Stomach smooth muscle (tissue), 2 donors: ENCODE results near the gene KDM2B.
"Not testable (repeated sequence)": the region's sequence is repeated elsewhere in the genome, so short reads cannot be mapped to it uniquely, and the experiment has no call there.

Source experiments
- H3K27ac ChIP-seq: one replicate; pipeline ENCODE4 v1.7.0; 2013; ENCODE audit warnings: mild to moderate bottlenecking, low read length, inconsistent platforms
- H3K27me3 ChIP-seq, 2 donors: one replicate each; pipeline ENCODE4 v1.7.0; 2013; ENCODE audit warnings: low read length in 2 of 2; ENCODE audit not compliant: insufficient read depth in 2 of 2, control insufficient read depth in 1 of 2
- H3K36me3 ChIP-seq, 2 donors: one replicate each; pipeline ENCODE4 v1.7.0; 2013; ENCODE audit warnings: low read length in 2 of 2; ENCODE audit not compliant: control insufficient read depth in 2 of 2, insufficient read depth in 2 of 2
- H3K4me1 ChIP-seq: one replicate; pipeline ENCODE4 v1.7.0; 2013; ENCODE audit warnings: low read length; ENCODE audit not compliant: control insufficient read depth, insufficient read depth
- H3K4me3 ChIP-seq, 2 donors: one replicate each; pipeline ENCODE4 v1.7.0; 2013; ENCODE audit warnings: low read length in 2 of 2
- H3K9ac ChIP-seq, 2 donors: one replicate each; pipeline ENCODE4 v1.7.0; 2013; ENCODE audit warnings: low read length in 2 of 2, mild to moderate bottlenecking in 1 of 2
- H3K9me3 ChIP-seq, 2 donors: one replicate each; pipeline ENCODE4 v1.7.0; 2013; ENCODE audit warnings: low read length in 2 of 2; ENCODE audit not compliant: control insufficient read depth in 2 of 2
- donor health status: healthy.
- donor health status: Pancreatic carcinoma.

KDM2B gene

GRCh38 chr12:121584885-121585284 is 4.1 kb upstream of the KDM2B start:
- H3K27ac ChIP-seq, H3K36me3 ChIP-seq: not testable (repeated sequence)

GRCh38 chr12:121583334-121583661 is 2.5 kb upstream of the KDM2B start:
- H3K9me3 ChIP-seq = not testable (repeated sequence)

More at GRCh38 chr12:121584885-121585284, 4.1 kb upstream of the KDM2B start:
- H3K4me3 ChIP-seq, H3K9me3 ChIP-seq, H3K27me3 ChIP-seq, H3K9ac ChIP-seq: not testable (repeated sequence)
- H3K4me1 ChIP-seq = peaks cover 27% of the 10 kb centered on the region

GRCh38 chr12:121582583-121583333 is 1.9 kb upstream of the KDM2B start:
- Histone ChIP-seq H3K27ac (peak overlapping the region; percentile 62), H3K36me3 (no peaks in the 10 kb centered on the region), H3K9me3 (no peaks in the 10 kb centered on the region), H3K27me3 (no peaks in the 10 kb centered on the region), H3K9ac (peak overlapping the region; percentile 5 to 66), H3K4me1 (peaks cover 38% of the 10 kb centered on the region), H3K4me3 (peak overlapping the region in 1 of 2 donors; percentile 75)

More at GRCh38 chr12:121583334-121583661, 2.5 kb upstream of the KDM2B start:
- not testable (repeated sequence) for H3K36me3 ChIP-seq, H3K27me3 ChIP-seq, H3K4me3 ChIP-seq, H3K9ac ChIP-seq
- H3K27ac ChIP-seq = peak overlapping the region; percentile 62
- peaks cover 32% of the 10 kb centered on the region for H3K4me1 ChIP-seq

- H3K9ac ChIP-seq = peak overlapping the region; percentile 66 to 69
- peak overlapping the region; percentile 77 for H3K27ac ChIP-seq
- H3K36me3 ChIP-seq = no peaks in the 10 kb centered on the region
- no peaks in the 10 kb centered on the region for H3K27me3 ChIP-seq
- peak overlapping the region; percentile 75 to 82 for H3K4me3 ChIP-seq
- peaks cover 42% of the 10 kb centered on the region for H3K4me1 ChIP-seq
- no peaks in the 10 kb centered on the region for H3K9me3 ChIP-seq
Observed at GRCh38 chr12:121581686-121582429, 1.0 kb upstream of the KDM2B start.

GRCh38 chr12:121579981-121580868 is 598 bp downstream of the KDM2B start:
- Histone ChIP-seq H3K4me3 (peak overlapping the region; percentile 75 to 82), H3K27me3 (no peaks in the 10 kb centered on the region), H3K9me3 (no peaks in the 10 kb centered on the region), H3K27ac (peak overlapping the region; percentile 77), H3K4me1 (peaks cover 44% of the 10 kb centered on the region), H3K36me3 (peaks cover 0 to under 1% of the 10 kb centered on the region in 2 donors), H3K9ac (peak overlapping the region; percentile 66)

- no peaks in the 10 kb centered on the region for H3K27me3 ChIP-seq
- H3K9me3 ChIP-seq = no peaks in the 10 kb centered on the region
- H3K4me1 ChIP-seq = peaks cover 44% of the 10 kb centered on the region
- H3K9ac ChIP-seq = peak overlapping the region; percentile 36 to 64
- peak overlapping the region; percentile 24 for H3K27ac ChIP-seq
- peaks cover 5 to 9% of the 10 kb centered on the region in 2 donors for H3K36me3 ChIP-seq
- H3K4me3 ChIP-seq = peak overlapping the region; percentile 75 to 82
Observed at GRCh38 chr12:121579190-121579791, 1.5 kb downstream of the KDM2B start.

GRCh38 chr12:121578230-121579189 is 2.3 kb downstream of the KDM2B start:
- peaks cover 9 to 14% of the 10 kb centered on the region in 2 donors for H3K36me3 ChIP-seq
- peak overlapping the region; percentile 75 to 82 for H3K4me3 ChIP-seq
- H3K27me3 ChIP-seq = no peaks in the 10 kb centered on the region
- H3K9me3 ChIP-seq = no peaks in the 10 kb centered on the region
- H3K9ac ChIP-seq = peak overlapping the region; percentile 58 to 64
- H3K27ac ChIP-seq = peak overlapping the region; percentile 64
- H3K4me1 ChIP-seq = peaks cover 44% of the 10 kb centered on the region

- Histone ChIP-seq H3K36me3 (peaks cover 9 to 14% of the 10 kb centered on the region in 2 donors), H3K9me3 (no peaks in the 10 kb centered on the region), H3K27me3 (no peaks in the 10 kb centered on the region), H3K9ac (peak overlapping the region; percentile 32 to 58), H3K27ac (peak overlapping the region; percentile 64), H3K4me1 (peaks cover 39% of the 10 kb centered on the region), H3K4me3 (peak overlapping the region; percentile 75 to 82)
Observed at GRCh38 chr12:121577443-121578180, 3.2 kb downstream of the KDM2B start.

- H3K9ac ChIP-seq = peak overlapping the region in 1 of 2 donors; percentile 39
Observed at GRCh38 chr12:121576851-121577391, 3.9 kb downstream of the KDM2B start.

More at GRCh38 chr12:121576851-121577391, 3.9 kb downstream of the KDM2B start:
- Histone ChIP-seq H3K4me3 (no peak overlapping the region), H3K27ac (peak overlapping the region; percentile 41), H3K36me3 (peaks cover 9 to 14% of the 10 kb centered on the region in 2 donors), H3K27me3 (no peaks in the 10 kb centered on the region), H3K9me3 (no peaks in the 10 kb centered on the region), H3K4me1 (peaks cover 33% of the 10 kb centered on the region)
